Measurements from ENCODE around the gene RPLP1.

The RPLP1 gene

DNA sequence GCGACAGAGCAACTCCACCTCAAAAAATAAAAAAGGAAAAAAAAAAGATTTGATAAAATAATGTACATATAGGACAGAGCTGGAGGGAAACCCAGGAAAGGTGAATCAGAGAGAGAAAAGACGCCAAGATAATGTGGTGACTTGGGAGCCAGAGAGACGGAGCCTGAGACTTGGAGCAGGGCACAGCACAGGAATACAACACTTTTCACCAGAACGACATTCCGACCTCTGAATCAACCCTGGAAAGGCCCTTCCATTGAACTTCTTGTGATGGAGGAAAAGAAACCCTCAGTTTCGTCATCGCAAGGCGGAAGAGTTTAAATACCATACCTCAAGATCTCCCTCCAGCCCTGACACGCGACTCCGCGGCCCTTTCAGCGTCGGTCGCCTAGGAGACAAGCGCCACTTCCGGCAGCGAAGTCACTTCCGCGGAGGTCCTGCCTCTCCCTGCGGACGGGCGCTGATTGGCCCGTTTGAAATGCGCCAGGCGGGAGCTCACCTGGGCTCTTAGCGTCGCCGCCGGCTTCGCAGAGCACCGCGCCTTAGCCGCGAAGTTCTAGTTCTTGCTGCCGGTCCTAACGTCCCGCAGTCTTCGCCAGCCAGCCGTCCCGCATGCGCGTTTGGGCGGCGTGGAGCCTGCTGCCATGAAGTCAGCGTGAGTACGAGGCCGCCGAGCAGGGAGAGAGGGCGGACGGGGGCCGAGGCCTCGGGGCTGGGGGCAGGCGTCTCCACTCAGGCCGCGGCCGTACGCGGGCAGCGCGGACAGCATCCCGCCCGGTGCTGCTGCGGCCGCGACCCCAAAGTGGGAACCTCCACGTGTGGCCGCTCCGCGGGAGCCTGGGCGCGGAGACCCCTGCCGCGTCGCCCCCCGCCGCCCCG is 38.6 kb upstream of the RPLP1 start, which contains the start of gene KIF23 (continued):
- TF ChIP-seq ZNF37A (tag by site-specific recombination; IDR thresholded peaks at IDR 0.05) (no peak), ZFP69B (tag by site-specific recombination; IDR thresholded peaks at IDR 0.05) (peak; percentile 39; the same call in 1 of the 2 replicates), KLF10 (tag by site-specific recombination; IDR thresholded peaks at IDR 0.05) (peak; percentile 86), ZNF768 (tag by site-specific recombination; IDR thresholded peaks at IDR 0.05) (0 out of 2 replicates have a peak, but pooled peaks have one; percentile 28)
- TF ChIP-seq, protein P1, sequence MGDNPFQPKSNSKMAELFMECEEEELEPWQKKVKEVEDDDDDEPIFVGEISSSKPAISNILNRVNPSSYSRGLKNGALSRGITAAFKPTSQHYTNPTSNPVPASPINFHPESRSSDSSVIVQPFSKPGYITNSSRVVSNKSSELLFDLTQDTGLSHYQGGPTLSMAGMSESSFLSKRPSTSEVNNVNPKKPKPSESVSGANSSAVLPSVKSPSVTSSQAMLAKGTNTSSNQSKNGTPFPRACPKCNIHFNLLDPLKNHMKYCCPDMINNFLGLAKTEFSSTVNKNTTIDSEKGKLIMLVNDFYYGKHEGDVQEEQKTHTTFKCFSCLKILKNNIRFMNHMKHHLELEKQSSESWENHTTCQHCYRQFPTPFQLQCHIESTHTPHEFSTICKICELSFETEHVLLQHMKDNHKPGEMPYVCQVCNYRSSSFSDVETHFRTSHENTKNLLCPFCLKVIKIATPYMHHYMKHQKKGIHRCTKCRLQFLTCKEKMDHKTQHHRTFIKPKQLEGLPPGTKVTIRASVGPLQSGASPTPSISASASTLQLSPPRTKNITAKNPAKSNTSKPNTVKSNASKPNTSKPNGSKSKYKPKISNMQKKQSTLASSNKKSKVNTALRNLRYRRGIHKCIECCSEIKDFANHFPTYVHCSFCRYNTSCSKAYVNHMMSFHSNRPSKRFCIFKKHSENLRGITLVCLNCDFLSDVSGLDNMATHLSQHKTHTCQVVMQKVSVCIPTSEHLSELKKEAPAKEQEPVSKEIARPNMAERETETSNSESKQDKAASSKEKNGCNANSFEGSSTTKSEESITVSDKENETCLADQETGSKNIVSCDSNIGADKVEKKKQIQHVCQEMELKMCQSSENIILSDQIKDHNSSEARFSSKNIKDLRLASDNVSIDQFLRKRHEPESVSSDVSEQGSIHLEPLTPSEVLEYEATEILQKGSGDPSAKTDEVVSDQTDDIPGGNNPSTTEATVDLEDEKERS (tag by site-specific recombination; IDR thresholded peaks at IDR 0.05), result 0 out of 2 replicates have a peak, but pooled peaks have one; percentile 7

DNA sequence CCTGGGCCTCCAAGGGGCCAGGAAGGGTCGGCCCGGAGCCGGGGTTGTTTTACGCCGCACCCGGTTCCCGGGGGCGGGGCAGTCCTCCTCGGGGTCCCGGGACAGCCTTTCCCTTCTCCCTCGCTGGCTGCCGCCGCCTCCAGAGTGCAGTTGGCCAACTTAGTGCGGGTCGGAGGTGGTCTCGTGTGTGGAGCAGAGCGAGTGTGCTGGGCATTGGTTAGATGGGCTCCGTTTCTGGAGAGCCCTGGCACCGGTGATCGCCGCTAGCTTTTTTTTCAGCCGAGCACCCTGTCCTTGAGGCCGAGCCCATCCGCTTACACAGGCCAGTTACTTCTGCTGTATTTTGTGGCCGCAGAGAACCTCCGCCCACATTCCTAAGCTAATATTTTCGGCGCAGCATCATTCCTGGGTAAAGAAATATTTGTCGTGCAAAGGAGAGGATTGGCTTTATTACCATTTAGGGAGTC is 37.9 kb upstream of the RPLP1 start:
- no peaks in the 10 kb centered on the region for H3K9me3 ChIP-seq (ENCODE audit: control insufficient read depth, insufficient read depth, low read depth, low read length)
- CTCF ChIA-PET, result interaction anchor here (0.6 to 2.0 kb wide), 4 partner anchors 17 to 1052 kb away, joined by 3 to 10 read pairs (median 3); no protein-coding TSS in a partner anchor
- peak overlapping the region; percentile 98 for H3K27ac ChIP-seq (ENCODE audit: extremely low read depth, low read depth, low read length)
- POLR2A ChIA-PET, result interaction anchor here (0.9 to 2.5 kb wide), 10 partner anchors 9 to 125 kb away, joined by 3 to 30 read pairs (median 8); partner anchors contain the start of gene RPLP1
- peaks cover 27 to 33% of the 10 kb centered on the region in 2 experiments for H3K36me3 ChIP-seq (ENCODE audit: control insufficient read depth in 2 of 2, insufficient read depth in 1 of 2, low read length in 2 of 2)
- peak overlapping the region; percentile 93 for H3K4me3 ChIP-seq (ENCODE audit: low read depth, low read length)
- H3K4me1 ChIP-seq (ENCODE audit: control insufficient read depth, insufficient read depth, low read length), result peaks cover 12% of the 10 kb centered on the region
- TF ChIP-seq ZNF664 (tag by site-specific recombination; IDR thresholded peaks at IDR 0.05) (no peak), PRDM1 (tag by site-specific recombination; IDR thresholded peaks at IDR 0.05) (no peak), SP3 (tag by site-specific recombination; IDR thresholded peaks at IDR 0.05) (0 out of 2 replicates have a peak, but pooled peaks have one; percentile 9), ZFP3 (tag by site-specific recombination; IDR thresholded peaks at IDR 0.05; ENCODE audit: low read depth) (no peak), BCL11A (tag by site-specific recombination; IDR thresholded peaks at IDR 0.05; ENCODE audit: low read depth) (no peak), ZBTB8A (tag by site-specific recombination; IDR thresholded peaks at IDR 0.05) (no peak), SETDB1 (IDR thresholded peaks at IDR 0.05; ENCODE audit: insufficient read length, low read length) (no peak), ZNF837 (tag by site-specific recombination; IDR thresholded peaks at IDR 0.05) (no peak), ZXDB (tag by site-specific recombination; IDR thresholded peaks at IDR 0.05) (no peak), ZBTB20 (tag by site-specific recombination; IDR thresholded peaks at IDR 0.05) (peak; percentile 97), ZNF423 (tag by site-specific recombination; IDR thresholded peaks at IDR 0.05) (no peak), ZNF529 (tag by site-specific recombination; IDR thresholded peaks at IDR 0.05; ENCODE audit: insufficient replicate concordance) (no peak), KLF9 (tag by site-specific recombination; IDR thresholded peaks at IDR 0.05; ENCODE audit: low read depth) (peak; percentile 60; the same call in 1 of the 2 replicates), ZNF211 (tag by site-specific recombination; IDR thresholded peaks at IDR 0.05; ENCODE audit: low read depth) (no peak)
- TF ChIP-seq, protein P2, sequence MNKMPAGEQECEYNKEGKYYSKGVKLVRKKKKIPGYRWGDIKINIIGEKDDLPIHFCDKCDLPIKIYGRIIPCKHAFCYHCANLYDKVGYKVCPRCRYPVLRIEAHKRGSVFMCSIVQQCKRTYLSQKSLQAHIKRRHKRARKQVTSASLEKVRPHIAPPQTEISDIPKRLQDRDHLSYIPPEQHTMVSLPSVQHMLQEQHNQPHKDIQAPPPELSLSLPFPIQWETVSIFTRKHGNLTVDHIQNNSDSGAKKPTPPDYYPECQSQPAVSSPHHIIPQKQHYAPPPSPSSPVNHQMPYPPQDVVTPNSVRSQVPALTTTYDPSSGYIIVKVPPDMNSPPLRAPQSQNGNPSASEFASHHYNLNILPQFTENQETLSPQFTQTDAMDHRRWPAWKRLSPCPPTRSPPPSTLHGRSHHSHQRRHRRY (tag by site-specific recombination; IDR thresholded peaks at IDR 0.05), result no peak
- TF ChIP-seq, protein P3, sequence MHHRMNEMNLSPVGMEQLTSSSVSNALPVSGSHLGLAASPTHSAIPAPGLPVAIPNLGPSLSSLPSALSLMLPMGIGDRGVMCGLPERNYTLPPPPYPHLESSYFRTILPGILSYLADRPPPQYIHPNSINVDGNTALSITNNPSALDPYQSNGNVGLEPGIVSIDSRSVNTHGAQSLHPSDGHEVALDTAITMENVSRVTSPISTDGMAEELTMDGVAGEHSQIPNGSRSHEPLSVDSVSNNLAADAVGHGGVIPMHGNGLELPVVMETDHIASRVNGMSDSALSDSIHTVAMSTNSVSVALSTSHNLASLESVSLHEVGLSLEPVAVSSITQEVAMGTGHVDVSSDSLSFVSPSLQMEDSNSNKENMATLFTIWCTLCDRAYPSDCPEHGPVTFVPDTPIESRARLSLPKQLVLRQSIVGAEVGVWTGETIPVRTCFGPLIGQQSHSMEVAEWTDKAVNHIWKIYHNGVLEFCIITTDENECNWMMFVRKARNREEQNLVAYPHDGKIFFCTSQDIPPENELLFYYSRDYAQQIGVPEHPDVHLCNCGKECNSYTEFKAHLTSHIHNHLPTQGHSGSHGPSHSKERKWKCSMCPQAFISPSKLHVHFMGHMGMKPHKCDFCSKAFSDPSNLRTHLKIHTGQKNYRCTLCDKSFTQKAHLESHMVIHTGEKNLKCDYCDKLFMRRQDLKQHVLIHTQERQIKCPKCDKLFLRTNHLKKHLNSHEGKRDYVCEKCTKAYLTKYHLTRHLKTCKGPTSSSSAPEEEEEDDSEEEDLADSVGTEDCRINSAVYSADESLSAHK (tag by site-specific recombination; IDR thresholded peaks at IDR 0.05), result no peak
- TF ChIP-seq, protein P4, sequence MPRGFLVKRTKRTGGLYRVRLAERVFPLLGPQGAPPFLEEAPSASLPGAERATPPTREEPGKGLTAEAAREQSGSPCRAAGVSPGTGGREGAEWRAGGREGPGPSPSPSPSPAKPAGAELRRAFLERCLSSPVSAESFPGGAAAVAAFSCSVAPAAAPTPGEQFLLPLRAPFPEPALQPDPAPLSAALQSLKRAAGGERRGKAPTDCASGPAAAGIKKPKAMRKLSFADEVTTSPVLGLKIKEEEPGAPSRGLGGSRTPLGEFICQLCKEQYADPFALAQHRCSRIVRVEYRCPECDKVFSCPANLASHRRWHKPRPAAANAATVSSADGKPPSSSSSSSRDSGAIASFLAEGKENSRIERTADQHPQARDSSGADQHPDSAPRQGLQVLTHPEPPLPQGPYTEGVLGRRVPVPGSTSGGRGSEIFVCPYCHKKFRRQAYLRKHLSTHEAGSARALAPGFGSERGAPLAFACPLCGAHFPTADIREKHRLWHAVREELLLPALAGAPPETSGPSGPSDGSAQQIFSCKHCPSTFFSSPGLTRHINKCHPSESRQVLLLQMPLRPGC (tag by site-specific recombination; IDR thresholded peaks at IDR 0.05), result peak; percentile 28; the same call in 1 of the 2 replicates
- TF ChIP-seq, protein P5, sequence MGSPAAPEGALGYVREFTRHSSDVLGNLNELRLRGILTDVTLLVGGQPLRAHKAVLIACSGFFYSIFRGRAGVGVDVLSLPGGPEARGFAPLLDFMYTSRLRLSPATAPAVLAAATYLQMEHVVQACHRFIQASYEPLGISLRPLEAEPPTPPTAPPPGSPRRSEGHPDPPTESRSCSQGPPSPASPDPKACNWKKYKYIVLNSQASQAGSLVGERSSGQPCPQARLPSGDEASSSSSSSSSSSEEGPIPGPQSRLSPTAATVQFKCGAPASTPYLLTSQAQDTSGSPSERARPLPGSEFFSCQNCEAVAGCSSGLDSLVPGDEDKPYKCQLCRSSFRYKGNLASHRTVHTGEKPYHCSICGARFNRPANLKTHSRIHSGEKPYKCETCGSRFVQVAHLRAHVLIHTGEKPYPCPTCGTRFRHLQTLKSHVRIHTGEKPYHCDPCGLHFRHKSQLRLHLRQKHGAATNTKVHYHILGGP (tag by site-specific recombination; IDR thresholded peaks at IDR 0.05), result no peak
- TF ChIP-seq, protein P6, sequence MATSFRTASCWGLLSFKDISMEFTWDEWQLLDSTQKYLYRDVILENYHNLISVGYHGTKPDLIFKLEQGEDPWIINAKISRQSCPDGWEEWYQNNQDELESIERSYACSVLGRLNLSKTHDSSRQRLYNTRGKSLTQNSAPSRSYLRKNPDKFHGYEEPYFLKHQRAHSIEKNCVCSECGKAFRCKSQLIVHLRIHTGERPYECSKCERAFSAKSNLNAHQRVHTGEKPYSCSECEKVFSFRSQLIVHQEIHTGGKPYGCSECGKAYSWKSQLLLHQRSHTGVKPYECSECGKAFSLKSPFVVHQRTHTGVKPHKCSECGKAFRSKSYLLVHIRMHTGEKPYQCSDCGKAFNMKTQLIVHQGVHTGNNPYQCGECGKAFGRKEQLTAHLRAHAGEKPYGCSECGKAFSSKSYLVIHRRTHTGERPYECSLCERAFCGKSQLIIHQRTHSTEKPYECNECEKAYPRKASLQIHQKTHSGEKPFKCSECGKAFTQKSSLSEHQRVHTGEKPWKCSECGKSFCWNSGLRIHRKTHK (tag by site-specific recombination; IDR thresholded peaks at IDR 0.05), result no peak

Measured in HEK293 (cell line).